GM19239 (cell line): Measurements from ENCODE around the gene C11orf54.
"Not testable (repeated sequence)": the region's sequence is repeated elsewhere in the genome, so short reads cannot be mapped to it uniquely, and the experiment has no call there.

Source experiments
- DNase-seq: peaks from one replicate; pipeline ENCODE4 v3.0.0; 2011; ENCODE audit warnings: low spot score; ENCODE audit not compliant: insufficient read length
- FAIRE-seq: peaks from 2 replicates; lab custom pipeline; 2011; peaks lifted over from hg19 to GRCh38; lab: Jason Lieb, UNC

Gene C11orf54

GRCh38 chr11:93733474-93733873 lies 8.0 kb upstream of the C11orf54 start:
- FAIRE-seq (no peak), DNase-seq (no peak)

GRCh38 chr11:93734427-93735222 lies 6.8 kb upstream of the C11orf54 start:
- DNase-seq (no peak), FAIRE-seq (no peak)

GRCh38 chr11:93735627-93736026 lies 5.8 kb upstream of the C11orf54 start:
- DNase-seq (no peak), FAIRE-seq (no peak)

DNA sequence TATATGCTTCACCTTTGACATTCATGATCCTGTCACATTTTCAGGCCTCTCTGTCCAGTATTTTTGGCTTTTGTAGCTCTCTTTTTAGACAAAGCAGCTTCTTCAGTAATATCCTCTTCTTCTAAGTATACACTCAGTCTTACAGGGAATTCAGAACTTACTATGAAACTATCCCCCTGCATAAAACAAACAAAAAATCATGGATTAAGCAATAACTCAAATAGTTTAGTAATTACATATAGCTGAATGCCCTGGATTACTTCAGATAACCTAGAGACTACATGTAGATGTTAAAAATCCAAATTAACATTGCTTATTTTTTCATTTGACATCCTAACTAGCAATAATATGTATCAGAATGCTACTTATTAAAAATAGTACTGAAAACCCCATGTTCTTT lies 5.3 kb upstream of the C11orf54 start:
- no peak for FAIRE-seq
- no peak for DNase-seq

GRCh38 chr11:93737904-93738612 lies 3.4 kb upstream of the C11orf54 start:
- DNase-seq (no peak), FAIRE-seq (no peak)

DNA sequence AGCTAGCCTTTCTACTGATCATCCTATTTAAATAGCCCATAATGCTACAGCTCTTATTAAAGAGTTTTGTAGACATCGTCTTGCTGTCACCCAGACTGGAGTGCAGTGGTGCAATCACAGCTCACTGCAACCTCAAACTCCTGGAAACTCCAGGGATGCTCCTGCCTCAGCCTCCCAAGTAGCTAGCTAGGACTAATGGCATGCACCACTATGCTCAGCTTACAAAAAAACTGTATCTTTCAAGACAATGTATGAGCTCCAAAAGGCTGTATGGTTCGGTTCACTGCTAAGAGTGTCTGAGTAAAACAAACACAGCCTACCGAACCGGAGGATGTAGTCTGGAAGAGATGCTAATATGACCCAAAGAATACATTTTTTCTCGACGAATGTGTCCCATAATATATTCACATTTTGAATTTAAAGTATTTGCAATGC lies 2.8 kb upstream of the C11orf54 start:
- no peak for FAIRE-seq
- no peak for DNase-seq

DNA sequence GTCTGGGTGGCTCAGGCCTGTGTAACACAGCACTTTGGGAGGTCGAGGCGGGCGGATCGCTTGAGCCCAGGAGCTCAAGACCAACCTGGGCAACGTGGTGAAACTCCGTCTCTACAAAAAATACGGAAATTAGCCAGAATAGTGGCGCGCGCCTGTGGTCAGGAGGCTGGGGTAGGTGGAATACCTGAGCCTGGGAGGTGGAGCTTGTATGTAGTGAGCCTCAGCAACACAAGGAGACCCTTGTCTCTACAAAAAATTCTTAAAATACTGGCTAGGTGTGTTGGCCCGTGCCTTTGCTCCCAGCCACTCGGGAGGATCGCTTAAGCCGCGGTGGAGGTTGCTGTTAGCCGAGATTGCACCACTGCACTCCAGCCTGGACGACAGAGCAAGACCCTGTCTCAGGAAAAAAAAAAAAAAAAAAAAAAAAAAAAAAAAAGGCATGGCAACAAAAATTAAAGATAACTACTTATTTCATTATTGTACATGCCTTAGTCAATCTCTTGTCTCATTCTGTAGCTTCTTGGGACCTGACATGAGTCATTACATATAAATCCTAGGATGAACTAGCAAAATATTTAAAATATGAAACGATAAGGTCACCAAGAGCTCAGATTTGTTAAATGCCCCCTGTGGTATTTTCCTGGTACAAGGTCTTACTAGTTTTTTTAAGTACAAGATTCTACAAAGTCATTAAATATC lies 1.3 kb upstream of the C11orf54 start:
- no peak for DNase-seq

DNA sequence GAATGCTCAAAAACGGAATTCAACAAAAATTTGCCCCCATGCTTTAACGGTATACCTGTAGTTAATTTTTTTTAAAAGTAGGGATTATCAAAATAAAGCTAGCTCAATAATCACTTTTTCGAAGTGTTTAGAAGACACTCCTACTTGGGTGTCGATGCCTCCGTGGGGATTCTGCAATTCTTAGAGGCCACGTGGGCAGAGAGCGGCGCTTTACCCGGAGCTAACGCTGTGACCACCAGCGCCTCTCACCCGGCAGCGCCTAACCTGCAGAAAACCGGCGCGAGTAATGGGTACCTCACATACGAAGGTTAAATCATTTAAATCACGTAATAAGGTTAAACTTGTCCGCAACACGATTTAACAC lies 760 bp upstream of the C11orf54 start:
- FAIRE-seq (no peak), DNase-seq (no peak)

More for the DNA sequence above, 1.3 kb upstream of the C11orf54 start:
- peak; percentile 59 for FAIRE-seq

DNA sequence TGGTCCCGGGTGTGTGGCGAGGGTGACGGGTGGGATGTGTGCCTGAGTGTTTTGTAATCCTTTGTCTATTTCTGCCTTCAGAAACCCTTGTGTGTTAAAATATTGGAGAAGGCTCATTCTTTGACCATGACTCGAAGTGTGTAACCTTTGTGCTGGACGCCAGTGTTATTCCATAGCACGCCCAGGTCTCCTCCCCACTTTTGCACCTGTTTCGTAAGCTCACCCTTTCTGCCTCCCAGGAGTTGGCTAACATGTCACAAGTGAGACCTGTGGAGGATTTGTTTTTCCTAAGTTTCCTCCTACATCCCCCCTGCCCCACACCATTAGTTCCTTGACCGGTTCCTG lies 382 bp downstream of the C11orf54 start:
- FAIRE-seq: no peak
- DNase-seq: no peak

- DNase-seq: no peak
- no peak for FAIRE-seq
These were observed 1.8 kb downstream of the C11orf54 start for GRCh38 chr11:93743291-93743690.

DNA sequence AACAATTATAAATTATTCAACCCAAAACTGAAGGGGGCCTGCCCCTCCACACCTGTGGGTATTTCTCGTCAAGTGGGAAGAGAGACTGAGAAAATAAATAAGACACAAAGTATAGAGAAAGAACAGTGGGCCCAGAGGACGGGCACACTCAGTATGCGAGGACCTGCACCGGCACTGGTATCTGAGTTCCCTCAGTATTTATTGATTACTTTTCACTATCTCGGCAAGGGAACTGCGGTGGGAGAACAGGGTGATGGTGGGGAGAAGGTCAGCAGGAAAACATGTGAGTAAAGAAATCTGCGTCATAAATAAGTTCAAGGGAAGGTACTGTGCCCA lies 3.2 kb downstream of the C11orf54 start:
- no peak for DNase-seq
- FAIRE-seq: no peak

- not testable (repeated sequence) for DNase-seq, FAIRE-seq
These were observed 3.7 kb downstream of the C11orf54 start for GRCh38 chr11:93745005-93745755.

- FAIRE-seq: peak; percentile 21
- no peak for DNase-seq
These were observed 4.6 kb downstream of the C11orf54 start for GRCh38 chr11:93746101-93746500.

DNA sequence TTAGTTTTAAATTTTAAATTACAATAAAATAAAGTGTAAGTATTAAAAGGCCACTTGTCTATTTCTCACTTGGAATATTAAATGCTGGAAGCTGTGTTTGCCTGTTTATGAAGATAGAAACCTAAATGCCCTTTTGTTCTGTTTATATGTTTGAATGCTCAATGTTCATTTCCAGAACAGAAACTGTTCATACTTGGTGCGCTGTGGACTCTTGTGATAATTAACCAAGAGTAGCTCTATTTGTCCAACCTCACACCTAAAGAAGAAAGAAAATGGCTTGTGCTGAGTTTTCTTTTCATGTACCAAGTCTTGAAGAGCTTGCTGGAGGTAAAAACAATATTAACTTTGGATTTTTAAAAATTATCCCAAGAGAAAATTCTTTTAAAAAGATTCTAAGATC lies 5.7 kb downstream of the C11orf54 start:
- FAIRE-seq (peak; percentile 76), DNase-seq (peak; percentile 26)

DNA sequence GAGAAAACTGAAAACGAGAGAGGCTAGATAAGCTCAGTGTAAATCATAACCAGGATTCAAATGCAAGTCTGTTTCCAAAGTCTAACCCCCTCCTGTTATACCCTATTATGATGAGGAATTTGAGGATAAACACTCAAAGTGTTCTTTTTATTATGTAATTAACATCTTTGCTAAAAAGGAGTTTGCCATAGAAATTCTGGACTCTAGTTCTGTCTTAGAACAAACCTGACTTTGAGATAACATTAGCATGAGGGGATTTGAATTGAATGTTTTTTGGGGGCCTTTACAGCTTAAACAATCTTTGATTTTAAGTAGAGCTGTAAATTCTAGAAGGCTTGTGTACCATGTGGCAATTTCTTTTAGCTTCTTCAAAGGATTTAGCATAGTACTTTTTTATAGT lies 9.5 kb downstream of the C11orf54 start:
- no peak for FAIRE-seq
- DNase-seq: no peak

DNA sequence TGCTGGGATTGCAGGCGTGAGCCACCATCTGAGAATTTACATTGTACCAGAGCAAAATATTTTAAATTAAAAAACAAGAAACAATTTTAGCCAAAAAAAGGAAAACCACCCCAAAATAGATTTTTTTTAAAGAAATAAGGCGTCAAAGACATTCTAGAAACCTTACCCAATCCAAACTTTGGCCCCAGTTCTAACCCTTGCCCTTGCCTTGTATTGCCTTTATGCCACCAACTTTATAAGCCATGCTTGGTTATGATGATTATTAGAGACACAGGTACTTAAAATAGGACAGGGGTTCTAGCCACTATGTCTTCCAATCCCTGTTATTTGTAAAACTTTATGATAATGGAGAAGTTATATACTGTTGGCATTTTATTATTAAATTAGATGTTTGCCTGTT lies 11.8 kb downstream of the C11orf54 start:
- no peak for DNase-seq
- FAIRE-seq: no peak

- DNase-seq (no peak), FAIRE-seq (no peak)
These were observed 15.3 kb downstream of the C11orf54 start for GRCh38 chr11:93756748-93757147.

DNA sequence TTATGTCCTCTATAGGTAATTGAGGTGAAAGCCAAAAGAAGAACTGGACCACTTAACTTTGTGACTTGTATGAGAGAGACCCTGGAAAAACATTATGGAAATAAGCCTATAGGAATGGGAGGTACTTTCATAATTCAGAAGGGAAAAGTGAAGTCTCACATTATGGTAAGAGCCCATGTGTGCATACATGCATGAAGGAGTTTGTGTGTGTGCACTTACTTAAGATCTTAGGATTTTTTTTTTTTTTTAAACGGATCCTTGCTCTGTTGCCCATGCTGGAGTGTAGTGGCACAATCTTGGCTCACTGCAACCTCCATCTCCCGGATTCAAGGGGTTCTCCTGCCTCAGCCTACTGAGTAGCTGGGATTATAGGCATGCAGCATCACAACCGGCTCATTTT lies 15.8 kb downstream of the C11orf54 start:
- DNase-seq (no peak), FAIRE-seq (no peak)

GRCh38 chr11:93757924-93758865 lies 16.7 kb downstream of the C11orf54 start:
- DNase-seq: no peak
- no peak for FAIRE-seq
